HepG2 (cell line): ENCODE results near the gene MAPK8IP3.

Source experiments
- EHMT2 ChIP-seq: fragments of 200-600 bp; sonication (generic); IDR thresholded peaks from 2 replicates; pipeline ENCODE4 v1.7.0; 2017; ENCODE audit warnings: antibody characterized with exemption, low read depth, low read length, borderline replicate concordance
- FOXM1 ChIP-seq: sonication (generic); formaldehyde crosslinking; IDR thresholded peaks from 2 replicates; pipeline ENCODE4 v1.5.0; 2020; ENCODE audit warnings: missing genetic modification reagents
- JUND ChIP-seq: sonication (generic); formaldehyde crosslinking; IDR thresholded peaks from 2 replicates; pipeline ENCODE4 v1.8.0; 2022; ENCODE audit warnings: mild to moderate bottlenecking, missing genetic modification reagents
- KLF16 ChIP-seq, 2 experiments: sonication (generic) in 1 of 2; formaldehyde crosslinking in 1 of 2; IDR thresholded peaks; 2 replicates each; pipeline versions ENCODE4 v1.6.1 to v1.8.0; 2016 to 2023; ENCODE audit warnings: missing genetic modification reagents in 2 of 2, missing compliant biosample characterization in 1 of 2
- TEF ChIP-seq: sonication (generic); formaldehyde crosslinking; IDR thresholded peaks from 2 replicates; pipeline ENCODE4 v1.5.0; 2020; ENCODE audit warnings: missing genetic modification reagents
- ZFX ChIP-seq: sonication (generic); formaldehyde crosslinking; IDR thresholded peaks from 2 replicates; pipeline ENCODE4 v1.4.0; 2020; ENCODE audit warnings: mild to moderate bottlenecking, low read depth, missing genetic modification reagents, moderate library complexity
- ZNF101 ChIP-seq: sonication (generic); formaldehyde crosslinking; IDR thresholded peaks from 2 replicates; pipeline ENCODE4 v1.4.0; 2020; ENCODE audit warnings: mild to moderate bottlenecking, low read depth, missing genetic modification reagents, borderline replicate concordance
- ZNF138 ChIP-seq: sonication (generic); formaldehyde crosslinking; IDR thresholded peaks from 2 replicates; pipeline ENCODE4 v1.5.0; 2020; ENCODE audit warnings: mild to moderate bottlenecking, low read depth, missing genetic modification reagents
- ZNF263 ChIP-seq: sonication (generic); formaldehyde crosslinking; IDR thresholded peaks from 2 replicates; pipeline ENCODE4 v1.4.0; 2020; ENCODE audit warnings: missing genetic modification reagents
- ZNF30 ChIP-seq: sonication (generic); formaldehyde crosslinking; IDR thresholded peaks from 2 replicates; pipeline ENCODE4 v1.5.0; 2020; ENCODE audit warnings: mild to moderate bottlenecking, missing genetic modification reagents

DNA sequence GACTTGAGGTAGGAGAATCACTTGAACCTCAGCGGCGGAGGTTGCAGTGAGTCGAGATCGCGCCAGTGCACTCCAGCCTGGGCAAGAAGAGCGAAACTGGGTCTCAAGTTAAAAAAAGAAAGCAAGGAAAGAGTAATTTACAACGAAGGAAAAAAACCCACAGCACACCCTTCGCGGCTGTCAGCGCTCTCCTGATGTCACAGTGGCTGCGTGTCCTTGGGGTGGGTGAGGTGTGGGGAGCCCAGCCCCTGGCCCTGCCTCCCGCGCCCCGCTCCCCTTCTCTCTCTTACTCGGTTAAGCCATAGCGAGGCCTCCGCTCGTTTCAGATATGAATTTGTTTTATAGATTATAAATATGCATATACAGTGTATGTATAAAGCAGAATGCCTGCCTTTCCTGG, 28.7 kb upstream of the MAPK8IP3 start:
- TF ChIP-seq KLF16 (CRISPR knock-in tag; IDR thresholded peaks at IDR 0.05) (no peak), JUND (CRISPR knock-in tag) (no peak), ZFX (no peak), EHMT2 (no peak), ZNF263 (CRISPR knock-in tag) (no peak), ZNF138 (CRISPR knock-in tag) (no peak), ZNF30 (CRISPR knock-in tag) (no peak), TEF (no peak), FOXM1 (CRISPR knock-in tag) (no peak), ZNF101 (CRISPR knock-in tag) (no peak)
